ENCODE data around the gene COQ8B.

- TF ChIP-seq MYBL2 (CRISPR knock-in tag; IDR thresholded peaks at IDR 0.05), result no peak
- TF ChIP-seq, protein P1, sequence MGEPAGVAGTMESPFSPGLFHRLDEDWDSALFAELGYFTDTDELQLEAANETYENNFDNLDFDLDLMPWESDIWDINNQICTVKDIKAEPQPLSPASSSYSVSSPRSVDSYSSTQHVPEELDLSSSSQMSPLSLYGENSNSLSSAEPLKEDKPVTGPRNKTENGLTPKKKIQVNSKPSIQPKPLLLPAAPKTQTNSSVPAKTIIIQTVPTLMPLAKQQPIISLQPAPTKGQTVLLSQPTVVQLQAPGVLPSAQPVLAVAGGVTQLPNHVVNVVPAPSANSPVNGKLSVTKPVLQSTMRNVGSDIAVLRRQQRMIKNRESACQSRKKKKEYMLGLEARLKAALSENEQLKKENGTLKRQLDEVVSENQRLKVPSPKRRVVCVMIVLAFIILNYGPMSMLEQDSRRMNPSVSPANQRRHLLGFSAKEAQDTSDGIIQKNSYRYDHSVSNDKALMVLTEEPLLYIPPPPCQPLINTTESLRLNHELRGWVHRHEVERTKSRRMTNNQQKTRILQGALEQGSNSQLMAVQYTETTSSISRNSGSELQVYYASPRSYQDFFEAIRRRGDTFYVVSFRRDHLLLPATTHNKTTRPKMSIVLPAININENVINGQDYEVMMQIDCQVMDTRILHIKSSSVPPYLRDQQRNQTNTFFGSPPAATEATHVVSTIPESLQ (CRISPR knock-in tag; IDR thresholded peaks at IDR 0.05), result no peak
- TF ChIP-seq, protein P2, sequence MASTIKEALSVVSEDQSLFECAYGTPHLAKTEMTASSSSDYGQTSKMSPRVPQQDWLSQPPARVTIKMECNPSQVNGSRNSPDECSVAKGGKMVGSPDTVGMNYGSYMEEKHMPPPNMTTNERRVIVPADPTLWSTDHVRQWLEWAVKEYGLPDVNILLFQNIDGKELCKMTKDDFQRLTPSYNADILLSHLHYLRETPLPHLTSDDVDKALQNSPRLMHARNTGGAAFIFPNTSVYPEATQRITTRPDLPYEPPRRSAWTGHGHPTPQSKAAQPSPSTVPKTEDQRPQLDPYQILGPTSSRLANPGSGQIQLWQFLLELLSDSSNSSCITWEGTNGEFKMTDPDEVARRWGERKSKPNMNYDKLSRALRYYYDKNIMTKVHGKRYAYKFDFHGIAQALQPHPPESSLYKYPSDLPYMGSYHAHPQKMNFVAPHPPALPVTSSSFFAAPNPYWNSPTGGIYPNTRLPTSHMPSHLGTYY (CRISPR knock-in tag; IDR thresholded peaks at IDR 0.05), result no peak
- no peak for TF ChIP-seq IRF2 (CRISPR knock-in tag; IDR thresholded peaks at IDR 0.05; ENCODE audit: borderline replicate concordance, low read depth)
- no peak for TF ChIP-seq CBFB (CRISPR knock-in tag; IDR thresholded peaks at IDR 0.05; ENCODE audit: low read depth)
- TF ChIP-seq CTCF (IDR thresholded peaks at IDR 0.05), result no peak
- TF ChIP-seq, protein P3, sequence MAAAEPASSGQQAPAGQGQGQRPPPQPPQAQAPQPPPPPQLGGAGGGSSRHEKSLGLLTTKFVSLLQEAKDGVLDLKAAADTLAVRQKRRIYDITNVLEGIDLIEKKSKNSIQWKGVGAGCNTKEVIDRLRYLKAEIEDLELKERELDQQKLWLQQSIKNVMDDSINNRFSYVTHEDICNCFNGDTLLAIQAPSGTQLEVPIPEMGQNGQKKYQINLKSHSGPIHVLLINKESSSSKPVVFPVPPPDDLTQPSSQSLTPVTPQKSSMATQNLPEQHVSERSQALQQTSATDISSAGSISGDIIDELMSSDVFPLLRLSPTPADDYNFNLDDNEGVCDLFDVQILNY (CRISPR knock-in tag; IDR thresholded peaks at IDR 0.05), result no peak
- no peak for TF ChIP-seq ATF3 (CRISPR knock-in tag; conservative IDR thresholded peaks at IDR 0.05)
- no peak for TF ChIP-seq KAT7 (CRISPR knock-in tag; IDR thresholded peaks at IDR 0.05; ENCODE audit: borderline replicate concordance)
- no peak for TF ChIP-seq TEAD1 (CRISPR knock-in tag; IDR thresholded peaks at IDR 0.05)
- TF ChIP-seq ZNF138 (CRISPR knock-in tag; conservative IDR thresholded peaks at IDR 0.05), result no peak
- no peak for TF ChIP-seq JUN (CRISPR knock-in tag; IDR thresholded peaks at IDR 0.05)
- no peak for TF ChIP-seq E2F1 (CRISPR knock-in tag; IDR thresholded peaks at IDR 0.05)
Measured at GRCh38 chr19:40666803-40667438, 49.8 kb downstream of the COQ8B start.

All from WTC11 (cell line).